Endodermal cell (in vitro differentiated cells): ENCODE data around the gene TESMIN. TPM values are rescaled to one million over a fixed set of nuclear protein-coding genes. Genes with fewer than 3 reads are reported as not detected.

Experiments
- DNase-seq: peaks from one replicate; pipeline ENCODE4 v3.0.0-alpha.2; 2017
- H3K27ac ChIP-seq: 2 replicates; pipeline ENCODE4 v1.5.1; 2013; ENCODE audit warnings: mild to moderate bottlenecking, low read depth, low read length, moderate library complexity
- H3K27me3 ChIP-seq: 2 replicates; pipeline ENCODE4 v1.6.1; 2013; ENCODE audit warnings: mild to moderate bottlenecking, low read length, moderate library complexity; ENCODE audit not compliant: insufficient read depth, control insufficient read depth, poor library complexity, severe bottlenecking
- H3K36me3 ChIP-seq: 2 replicates; pipeline ENCODE4 v1.7.0; 2013; ENCODE audit warnings: mild to moderate bottlenecking, low read length, moderate library complexity; ENCODE audit not compliant: control insufficient read depth, insufficient read depth
- H3K4me1 ChIP-seq: one replicate; pipeline ENCODE4 v1.7.0; 2013; ENCODE audit warnings: low read length; ENCODE audit not compliant: control insufficient read depth, insufficient read depth
- H3K4me3 ChIP-seq: 2 replicates; pipeline ENCODE4 v1.5.1; 2013; ENCODE audit warnings: mild to moderate bottlenecking, low read length, moderate library complexity
- H3K9ac ChIP-seq: 2 replicates; pipeline ENCODE4 v1.6.1; 2013; ENCODE audit warnings: mild to moderate bottlenecking, low read length, moderate library complexity; ENCODE audit not compliant: poor library complexity, severe bottlenecking; ENCODE audit errors: extremely low read depth
- H3K9me3 ChIP-seq: 2 replicates; pipeline ENCODE4 v1.6.1; 2013; ENCODE audit warnings: mild to moderate bottlenecking, low read length, moderate library complexity; ENCODE audit not compliant: control insufficient read depth
- H3K27ac Mint-ChIP-seq: 2 replicates; pipeline ENCODE4 v1.8.0; 2020; ENCODE audit warnings: mixed read lengths
- H3K27me3 Mint-ChIP-seq: 2 replicates; pipeline ENCODE4 v1.8.0; 2021; ENCODE audit warnings: mild to moderate bottlenecking, mixed read lengths; ENCODE audit not compliant: insufficient read depth
- H3K36me3 Mint-ChIP-seq: 2 replicates; pipeline ENCODE4 v1.8.0; 2020; ENCODE audit warnings: low read depth, mixed read lengths
- H3K4me1 Mint-ChIP-seq: 2 replicates; pipeline ENCODE4 v1.8.0; 2020; ENCODE audit warnings: mixed read lengths
- H3K4me3 Mint-ChIP-seq: 2 replicates; pipeline ENCODE4 v1.8.0; 2020; ENCODE audit warnings: mild to moderate bottlenecking, moderate library complexity, mixed read lengths
- H3K9me3 Mint-ChIP-seq: 2 replicates; pipeline ENCODE4 v1.8.0; 2020; ENCODE audit warnings: mild to moderate bottlenecking, mixed read lengths
- CTCF ChIP-seq: fragments of 200-600 bp; sonication (generic); conservative IDR thresholded peaks from 2 replicates; pipeline ENCODE4 v1.5.0; 2021; ENCODE audit warnings: antibody characterized with exemption, mild to moderate bottlenecking
- WGBS, 2 experiments: methylation state at CpG; one replicate each; pipeline versions ENCODE4 v1.1.5 to v1.1.7; 2013; ENCODE audit warnings: missing lambda C conversion rate in 2 of 2, mixed read lengths in 1 of 2; ENCODE audit not compliant: insufficient coverage in 1 of 2, insufficient read length in 1 of 2; 5-methylcytosine and 5-hydroxymethylcytosine counted together
- total RNA-seq, 2 donors: library from RNA; stranded (reverse); fragmentation: NEBNext Ultra II Directional in 1 of 2; extraction: Animal tissue kit (Norgen Biotek cat#: 25700) in 1 of 2; gene quantifications; 2 replicates in 1 of 2; 3 replicates in 1 of 2; pipeline ENCODE4 v1.2.1, GENCODE V29; 2021

TESMIN gene
- total RNA-seq, 2 donors from 2014 or later, result 53.7 to 68.8 TPM

DNA sequence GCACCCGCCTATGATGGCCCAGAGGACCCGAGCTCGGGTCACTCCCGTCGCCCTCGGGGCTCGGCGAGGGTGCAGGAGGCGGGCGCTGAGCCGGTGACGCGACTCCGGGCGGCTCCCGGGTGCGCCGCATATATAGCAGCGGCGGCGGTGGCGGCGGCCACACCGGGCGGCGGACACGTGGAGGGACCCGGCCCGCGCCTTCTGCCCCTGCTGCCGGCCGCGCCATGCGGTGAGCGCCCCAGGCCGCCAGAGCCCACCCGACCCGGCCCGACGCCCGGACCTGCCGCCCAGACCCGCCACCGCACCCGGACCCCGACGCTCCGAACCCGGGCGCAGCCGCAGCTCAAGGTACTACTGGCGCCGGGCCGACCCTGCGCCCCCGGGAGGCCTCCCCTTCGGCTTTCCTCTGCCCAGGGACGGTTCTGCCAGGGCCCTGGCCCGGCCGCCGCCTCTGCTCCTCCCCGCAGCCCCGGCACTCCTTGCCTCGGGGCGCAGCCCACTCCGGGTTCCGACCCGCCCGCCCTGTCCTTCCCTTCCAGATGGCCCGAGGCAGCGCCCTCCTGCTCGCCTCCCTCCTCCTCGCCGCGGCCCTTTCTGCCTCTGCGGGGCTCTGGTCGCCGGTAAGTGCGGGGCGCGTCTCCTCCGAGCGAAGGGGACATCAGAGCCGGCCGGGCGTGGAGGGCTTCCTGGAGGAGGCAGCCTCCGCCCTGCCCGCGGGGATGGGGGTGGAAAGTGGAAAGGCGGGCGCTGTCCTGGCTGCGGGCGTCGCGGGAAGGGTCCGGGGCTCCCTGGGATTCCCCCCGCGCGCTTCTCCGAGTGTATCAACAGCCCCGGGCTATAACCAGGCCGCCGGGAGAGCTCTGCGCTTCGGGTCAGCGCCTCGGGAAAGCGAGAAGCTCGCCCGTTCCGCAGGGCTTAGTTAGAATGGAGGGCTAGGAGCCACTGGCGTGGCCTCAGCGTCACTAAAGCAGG, 66.6 kb downstream of the TESMIN start, which contains the start of gene GAL:
TSS of gene GAL (plus strand) at position 160 of the 972 bp plus-strand sequence. CDS start at position 540, 380 bp downstream.
- TF ChIP-seq CTCF, result no peak
- WGBS, 2 experiments, result 1 to 3% methylated on average over 38 to 113 of the region's 113 CpGs
- H3K27ac Mint-ChIP-seq, result no peak within 1 kb of the TSS
- peaks cover 31% of the 10 kb centered on the region for H3K27me3 Mint-ChIP-seq
- peaks cover 36% of the 10 kb centered on the region for H3K36me3 ChIP-seq
- peaks cover 4% of the 10 kb centered on the region for H3K27me3 ChIP-seq
- no peaks in the 10 kb centered on the region for H3K4me1 ChIP-seq
- peak within 1 kb of the TSS; percentile 65 for H3K4me3 Mint-ChIP-seq
- H3K9me3 Mint-ChIP-seq, result no peaks in the 10 kb centered on the region
- H3K9ac ChIP-seq, result peak within 1 kb of the TSS; percentile 33
- H3K4me3 ChIP-seq, result peak within 1 kb of the TSS; percentile 82
- H3K4me1 Mint-ChIP-seq, result peaks cover 31% of the 10 kb centered on the region
- H3K9me3 ChIP-seq, result no peaks in the 10 kb centered on the region
- no peak within 1 kb of the TSS for H3K27ac ChIP-seq
- peaks cover 25% of the 10 kb centered on the region for H3K36me3 Mint-ChIP-seq
- DNase-seq, result peak; percentile 77

DNA sequence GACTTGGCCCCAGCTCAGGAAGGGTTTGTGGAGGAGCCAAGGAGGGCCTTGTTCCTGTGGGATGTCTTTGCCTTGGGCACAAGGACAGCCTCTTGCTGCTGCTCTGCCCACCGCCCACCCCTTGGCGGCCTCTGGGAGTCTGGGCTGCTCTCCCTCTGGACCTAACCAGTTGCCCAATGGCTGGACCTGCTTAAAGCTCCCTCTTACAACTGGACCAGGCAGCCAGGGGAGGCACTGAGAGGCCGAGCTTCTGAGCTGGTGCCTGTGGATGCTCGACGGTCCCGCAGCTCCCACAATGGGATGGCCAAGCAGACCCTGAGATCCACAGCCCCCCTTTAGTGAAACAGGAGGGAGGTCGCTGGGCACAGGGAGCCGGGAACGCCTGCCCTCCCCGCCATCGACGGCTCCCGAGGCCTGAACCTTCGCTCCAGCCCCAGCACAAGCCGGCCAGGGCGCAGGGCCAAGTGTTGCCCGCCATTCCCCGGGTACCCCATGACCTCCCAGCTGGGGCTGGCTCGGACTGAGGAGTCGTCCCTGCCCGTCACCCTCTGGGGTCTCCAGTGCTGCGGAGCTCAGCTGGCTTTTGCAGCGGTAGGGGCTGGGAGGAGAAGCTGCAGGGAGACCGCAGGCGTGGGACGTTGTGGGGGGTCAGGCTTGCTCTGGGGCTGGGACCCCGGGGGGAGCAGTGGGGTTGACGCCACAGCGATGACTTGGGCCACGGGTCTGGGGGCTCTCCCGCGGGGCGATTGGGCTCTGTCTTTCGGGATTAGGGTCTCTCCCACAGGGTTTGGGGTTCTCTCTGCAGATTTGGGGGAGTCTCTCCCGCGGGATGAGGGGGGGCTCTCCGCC, 67.6 kb downstream of the TESMIN start:
- TF ChIP-seq CTCF, result no peak
- peaks cover 27% of the 10 kb centered on the region for H3K36me3 ChIP-seq
- H3K9me3 ChIP-seq, result no peaks in the 10 kb centered on the region
- peak overlapping the region; percentile 82 for H3K4me3 ChIP-seq
- peaks cover 4% of the 10 kb centered on the region for H3K27me3 ChIP-seq
- no peaks in the 10 kb centered on the region for H3K9me3 Mint-ChIP-seq
- no peak overlapping the region for H3K27ac ChIP-seq
- WGBS, 2 experiments, result 60 to 73% methylated on average over 22 to 37 of the region's 37 CpGs
- peaks cover 31% of the 10 kb centered on the region for H3K27me3 Mint-ChIP-seq
- H3K4me3 Mint-ChIP-seq, result peak overlapping the region; percentile 65
- H3K4me1 Mint-ChIP-seq, result peaks cover 25% of the 10 kb centered on the region
- no peak overlapping the region for H3K27ac Mint-ChIP-seq
- H3K4me1 ChIP-seq, result no peaks in the 10 kb centered on the region
- peaks cover 21% of the 10 kb centered on the region for H3K36me3 Mint-ChIP-seq
- no peak overlapping the region for H3K9ac ChIP-seq
- DNase-seq, result peak; percentile 75

GRCh38 chr11:68683121-68683520, 68.2 kb downstream of the TESMIN start:
- H3K27me3 ChIP-seq, result peaks cover 4% of the 10 kb centered on the region
- peaks cover 21% of the 10 kb centered on the region for H3K36me3 ChIP-seq
- peaks cover 21% of the 10 kb centered on the region for H3K4me1 Mint-ChIP-seq
- DNase-seq, result no peak
- no peak for TF ChIP-seq CTCF
- 91 to 96% methylated on average over 4 to 7 of the region's 7 CpGs for whole genome bisulfite sequencing, 2 experiments
- H3K9me3 ChIP-seq, result no peaks in the 10 kb centered on the region
- H3K27ac ChIP-seq, result no peak overlapping the region
- no peak overlapping the region for H3K4me3 Mint-ChIP-seq
- no peaks in the 10 kb centered on the region for H3K9me3 Mint-ChIP-seq
- peaks cover 18% of the 10 kb centered on the region for H3K36me3 Mint-ChIP-seq
- H3K4me1 ChIP-seq, result no peaks in the 10 kb centered on the region
- H3K4me3 ChIP-seq, result no peak overlapping the region
- H3K9ac ChIP-seq, result no peak overlapping the region
- H3K27me3 Mint-ChIP-seq, result peaks cover 31% of the 10 kb centered on the region
- peak overlapping the region; percentile 74 for H3K27ac Mint-ChIP-seq
